GM10248 (cell line): ENCODE data around the gene LTN1.

Source experiments
- CTCF ChIA-PET: fragments of 300-600 bp; sonication (Branson Sonifier 250); formaldehyde crosslinking; extraction: SDS; loops from one replicate; lab custom pipeline; 2021; ENCODE audit warnings: antibody characterized with exemption; lab: Yijun Ruan, JAX
- POLR2A ChIA-PET: fragments of 350-650 bp; sonication (Branson Sonifier 250); formaldehyde crosslinking; extraction: SDS; loops from one replicate; lab custom pipeline; 2020; ENCODE audit warnings: antibody characterized with exemption; lab: Yijun Ruan, JAX
- DNase-seq: peaks from one replicate; pipeline ENCODE4 v3.0.0; 2012; ENCODE audit errors: extremely low spot score
- CTCF ChIP-seq: IDR thresholded peaks from 2 replicates; pipeline ENCODE4 v1.5.1; 2012; ENCODE audit warnings: mild to moderate bottlenecking, low read depth; ENCODE audit errors: extremely low read depth, missing control alignments, control extremely low read depth

LTN1 gene, protein sequence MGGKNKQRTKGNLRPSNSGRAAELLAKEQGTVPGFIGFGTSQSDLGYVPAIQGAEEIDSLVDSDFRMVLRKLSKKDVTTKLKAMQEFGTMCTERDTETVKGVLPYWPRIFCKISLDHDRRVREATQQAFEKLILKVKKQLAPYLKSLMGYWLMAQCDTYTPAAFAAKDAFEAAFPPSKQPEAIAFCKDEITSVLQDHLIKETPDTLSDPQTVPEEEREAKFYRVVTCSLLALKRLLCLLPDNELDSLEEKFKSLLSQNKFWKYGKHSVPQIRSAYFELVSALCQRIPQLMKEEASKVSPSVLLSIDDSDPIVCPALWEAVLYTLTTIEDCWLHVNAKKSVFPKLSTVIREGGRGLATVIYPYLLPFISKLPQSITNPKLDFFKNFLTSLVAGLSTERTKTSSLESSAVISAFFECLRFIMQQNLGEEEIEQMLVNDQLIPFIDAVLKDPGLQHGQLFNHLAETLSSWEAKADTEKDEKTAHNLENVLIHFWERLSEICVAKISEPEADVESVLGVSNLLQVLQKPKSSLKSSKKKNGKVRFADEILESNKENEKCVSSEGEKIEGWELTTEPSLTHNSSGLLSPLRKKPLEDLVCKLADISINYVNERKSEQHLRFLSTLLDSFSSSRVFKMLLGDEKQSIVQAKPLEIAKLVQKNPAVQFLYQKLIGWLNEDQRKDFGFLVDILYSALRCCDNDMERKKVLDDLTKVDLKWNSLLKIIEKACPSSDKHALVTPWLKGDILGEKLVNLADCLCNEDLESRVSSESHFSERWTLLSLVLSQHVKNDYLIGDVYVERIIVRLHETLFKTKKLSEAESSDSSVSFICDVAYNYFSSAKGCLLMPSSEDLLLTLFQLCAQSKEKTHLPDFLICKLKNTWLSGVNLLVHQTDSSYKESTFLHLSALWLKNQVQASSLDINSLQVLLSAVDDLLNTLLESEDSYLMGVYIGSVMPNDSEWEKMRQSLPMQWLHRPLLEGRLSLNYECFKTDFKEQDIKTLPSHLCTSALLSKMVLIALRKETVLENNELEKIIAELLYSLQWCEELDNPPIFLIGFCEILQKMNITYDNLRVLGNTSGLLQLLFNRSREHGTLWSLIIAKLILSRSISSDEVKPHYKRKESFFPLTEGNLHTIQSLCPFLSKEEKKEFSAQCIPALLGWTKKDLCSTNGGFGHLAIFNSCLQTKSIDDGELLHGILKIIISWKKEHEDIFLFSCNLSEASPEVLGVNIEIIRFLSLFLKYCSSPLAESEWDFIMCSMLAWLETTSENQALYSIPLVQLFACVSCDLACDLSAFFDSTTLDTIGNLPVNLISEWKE (N-terminal part only)

DNA sequence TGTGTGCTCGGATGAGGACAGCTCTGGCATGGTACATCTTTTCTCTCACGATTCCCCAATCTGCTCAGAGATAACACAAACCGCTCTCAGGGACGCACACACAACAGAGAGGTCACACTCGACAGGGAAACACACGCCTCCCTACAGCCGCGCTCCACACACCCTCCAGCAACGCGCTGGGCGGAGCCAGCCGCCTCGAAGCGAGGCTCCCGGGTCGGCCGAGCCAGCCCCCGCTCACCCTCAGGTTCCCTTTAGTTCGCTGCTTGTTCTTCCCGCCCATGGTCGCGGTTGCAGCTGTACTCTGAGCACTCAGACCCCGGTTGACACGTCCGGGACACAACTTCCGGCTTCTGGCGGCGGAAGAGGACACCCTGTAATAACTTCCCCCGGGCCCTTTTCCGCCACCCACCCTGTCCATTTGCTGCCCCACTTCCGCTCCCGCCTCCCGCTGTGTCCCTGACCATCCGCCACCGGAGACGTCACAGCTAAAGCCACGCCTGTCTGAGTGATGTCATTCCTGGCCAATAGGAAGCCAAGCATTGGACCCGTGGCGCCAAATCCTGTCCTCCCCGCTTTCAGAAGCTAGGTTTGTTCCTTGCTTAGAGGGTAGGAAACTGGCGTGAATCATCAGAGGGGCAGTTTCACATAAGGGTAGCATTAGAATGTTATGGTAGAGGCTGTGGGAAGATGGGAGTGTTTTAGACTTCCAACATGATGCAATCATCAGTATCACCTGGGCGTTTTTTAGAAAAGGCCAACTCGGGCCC lies at the start of gene LTN1:
Gene LTN1, minus strand, starts transcription at position 352 of the 767 bp plus-strand sequence. Its CDS starts 72 bp downstream, at position 280.
- DNase-seq, result peak; percentile 97
- ChIA-PET POLR2A (interaction anchor here (0.9 to 2.3 kb wide), 3 partner anchors 10 to 26 kb away, joined by 3 to 14 read pairs (median 6); partner anchors contain the start of gene RWDD2B), CTCF (interaction anchor here (1.1 to 1.8 kb wide), 5 partner anchors 10 to 33 kb away, joined by 3 to 5 read pairs (median 4); partner anchors contain the start of gene RWDD2B)
- no peak for TF ChIP-seq CTCF

DNA sequence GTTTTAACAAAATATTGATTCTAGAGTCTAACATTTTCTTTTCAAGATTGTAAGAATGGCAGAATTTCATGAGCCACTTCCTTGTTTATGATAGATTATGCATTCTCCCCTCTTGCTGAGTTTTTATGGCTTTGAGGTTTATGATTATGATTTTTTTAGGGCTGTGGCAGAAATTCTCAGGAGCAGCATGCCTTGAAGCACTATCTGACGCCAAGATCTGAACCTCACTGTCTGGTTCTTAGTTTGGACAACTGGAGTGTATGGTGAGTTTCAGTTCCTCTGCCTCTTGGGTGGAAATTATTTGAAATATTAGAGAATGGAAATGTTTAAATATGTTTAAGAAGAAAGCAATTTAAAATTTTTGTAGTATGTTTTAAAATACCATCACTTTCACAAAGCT lies 42.0 kb upstream of the LTN1 start:
- peak; percentile 27 for DNase-seq
- ChIA-PET POLR2A (no interaction called here), CTCF (interaction anchor here (1.2 kb wide), 2 partner anchors 10 to 117 kb away, joined by 3 to 4 read pairs; partner anchors contain the start of gene USP16)
- no peak for TF ChIP-seq CTCF

- ChIA-PET POLR2A (no interaction called here), CTCF (interaction anchor here (1.2 kb wide), 2 partner anchors 9 to 116 kb away, joined by 3 to 4 read pairs; partner anchors contain the start of gene USP16)
- DNase-seq, result no peak
- no peak for TF ChIP-seq CTCF
Observed at GRCh38 chr21:29033871-29034270, 41.2 kb upstream of the LTN1 start.

DNA sequence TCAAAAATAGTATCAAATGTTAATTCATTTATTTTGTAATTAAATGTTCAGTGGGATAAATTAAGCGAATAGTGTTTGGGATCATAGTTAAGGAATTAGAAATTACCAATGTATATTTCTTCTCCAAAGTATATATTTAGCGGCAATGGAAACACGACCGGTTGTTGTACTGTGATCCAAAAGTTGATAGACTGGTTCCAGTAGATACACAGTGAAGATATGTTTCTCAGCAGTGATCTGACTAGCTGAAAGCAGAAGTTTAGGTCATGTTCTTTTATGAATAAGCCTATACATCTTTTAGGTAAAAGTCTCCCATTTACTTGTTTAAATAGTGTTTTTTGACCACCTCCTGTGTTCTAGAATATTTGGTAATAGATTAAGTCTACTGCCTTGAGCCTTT lies 40.6 kb upstream of the LTN1 start:
- TF ChIP-seq CTCF, result no peak
- CTCF ChIA-PET, result no interaction called here
- no peak for DNase-seq
- POLR2A ChIA-PET, result no interaction called here

- ChIA-PET POLR2A (interaction anchor here (0.6 to 1.1 kb wide), 2 partner anchors 9 to 24 kb away, joined by 5 read pairs; no protein-coding TSS in a partner anchor), CTCF (interaction anchor here (1.7 kb wide), 1 partner anchor 29 kb away, joined by 6 read pairs; no protein-coding TSS in a partner anchor)
- no peak for TF ChIP-seq CTCF
- DNase-seq, result no peak
Observed at GRCh38 chr21:29030909-29031308, 38.2 kb upstream of the LTN1 start.
